ENCODE measurements around the gene DCDC1.

Gene DCDC1, protein sequence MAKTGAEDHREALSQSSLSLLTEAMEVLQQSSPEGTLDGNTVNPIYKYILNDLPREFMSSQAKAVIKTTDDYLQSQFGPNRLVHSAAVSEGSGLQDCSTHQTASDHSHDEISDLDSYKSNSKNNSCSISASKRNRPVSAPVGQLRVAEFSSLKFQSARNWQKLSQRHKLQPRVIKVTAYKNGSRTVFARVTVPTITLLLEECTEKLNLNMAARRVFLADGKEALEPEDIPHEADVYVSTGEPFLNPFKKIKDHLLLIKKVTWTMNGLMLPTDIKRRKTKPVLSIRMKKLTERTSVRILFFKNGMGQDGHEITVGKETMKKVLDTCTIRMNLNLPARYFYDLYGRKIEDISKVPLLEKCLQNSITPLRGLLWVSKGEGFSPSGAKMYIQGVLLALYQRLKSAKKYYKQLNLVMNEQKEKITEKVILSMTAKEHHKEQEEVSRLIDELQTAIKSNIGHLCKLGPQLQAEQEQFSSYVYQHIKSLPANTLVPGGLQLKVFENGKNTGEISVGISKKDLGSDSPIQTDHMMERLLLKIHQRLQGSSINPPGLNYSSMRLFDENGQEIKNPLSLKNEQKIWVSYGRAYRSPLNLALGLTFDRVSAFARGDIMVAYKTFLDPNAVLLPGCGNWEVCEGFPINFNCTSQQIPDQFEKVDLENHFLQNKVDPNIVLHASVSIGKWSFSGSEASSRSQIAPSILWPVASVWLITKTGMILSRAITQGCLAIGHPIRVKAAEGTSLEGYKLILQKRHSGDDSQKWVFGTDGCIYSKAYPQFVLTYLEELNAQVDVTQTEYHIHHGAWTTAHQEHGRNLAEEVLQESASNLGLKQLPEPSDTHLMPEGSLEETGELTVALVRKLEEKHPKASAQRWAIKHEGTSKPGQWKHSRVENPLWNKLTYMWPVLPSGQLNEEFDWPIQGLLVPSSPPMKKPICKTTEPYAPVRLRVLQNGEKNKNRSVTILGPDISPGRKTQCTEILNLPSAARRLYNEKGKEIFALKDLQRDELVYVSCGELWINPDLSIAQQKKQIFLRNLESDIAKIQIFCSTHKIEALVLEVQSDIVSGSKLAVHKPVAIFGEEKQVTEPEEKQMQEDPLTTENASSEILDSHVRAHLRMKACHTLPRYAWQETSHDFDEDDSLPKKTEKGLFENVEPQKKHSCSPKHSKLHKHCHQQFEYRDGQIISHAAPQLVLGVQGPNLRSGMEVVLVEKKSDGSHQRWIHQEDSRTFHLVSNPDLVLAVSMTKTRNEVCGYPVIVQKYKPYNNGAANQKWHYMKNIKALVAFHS (N-terminal part only)

DNA sequence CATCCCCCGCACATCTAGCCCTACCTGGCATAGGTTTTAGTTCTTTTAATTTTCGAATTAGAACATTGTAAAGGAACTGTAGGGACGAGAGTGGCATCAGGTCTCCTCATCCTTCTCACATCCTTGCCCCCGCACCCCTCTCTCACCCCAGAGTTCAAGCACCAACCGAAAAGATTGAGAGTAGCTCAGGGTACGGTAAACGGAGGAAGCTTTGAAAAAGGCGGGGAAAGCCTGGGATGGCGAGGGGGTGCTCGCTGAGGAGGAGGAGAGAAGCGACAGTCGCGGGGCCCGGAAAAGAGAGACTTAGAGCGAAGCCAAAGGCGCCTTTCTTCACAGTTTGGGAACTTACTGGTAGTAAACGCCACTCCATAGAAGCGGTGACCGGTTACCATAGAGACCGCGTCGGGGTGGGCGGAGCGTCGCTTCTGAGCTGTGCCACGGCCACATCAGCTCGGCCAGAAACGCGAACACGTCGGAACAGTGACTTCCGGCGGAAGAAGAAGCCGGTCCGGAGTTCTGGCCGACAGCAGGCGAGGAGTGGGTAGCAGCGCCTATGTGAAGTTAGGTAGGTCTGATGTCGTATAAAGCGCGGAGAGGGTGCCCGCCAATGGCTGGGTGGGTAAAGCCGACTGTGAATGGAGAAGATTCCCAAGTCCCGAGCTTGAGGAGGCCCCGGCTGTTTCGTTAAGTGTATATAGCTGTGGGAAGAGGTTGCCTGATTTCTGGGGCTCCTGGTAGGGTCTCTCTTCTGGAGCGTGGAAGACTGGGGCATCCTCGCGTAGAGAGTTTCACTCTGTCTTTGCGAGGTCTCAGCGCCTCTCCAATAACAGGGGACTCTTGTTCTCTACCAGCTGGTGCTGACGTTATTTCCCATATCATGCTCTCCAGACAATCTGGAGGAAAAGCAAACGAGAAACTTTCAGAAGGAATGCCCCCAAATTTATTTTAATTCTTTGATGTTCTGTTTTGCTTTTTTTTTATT is at the start of gene DCDC1, which contains the start of gene DNAJC24:
TSS of gene DCDC1 (minus strand) at position 392 of the 982 bp plus-strand sequence. CDS start 41,459 bp downstream, outside the sequence.
TSS of gene DNAJC24 (plus strand) at position 513 of the 982 bp plus-strand sequence. CDS start 889 bp downstream, outside the sequence.
- DNase-seq (ENCODE audit: low read depth): peak; percentile 53

DNA sequence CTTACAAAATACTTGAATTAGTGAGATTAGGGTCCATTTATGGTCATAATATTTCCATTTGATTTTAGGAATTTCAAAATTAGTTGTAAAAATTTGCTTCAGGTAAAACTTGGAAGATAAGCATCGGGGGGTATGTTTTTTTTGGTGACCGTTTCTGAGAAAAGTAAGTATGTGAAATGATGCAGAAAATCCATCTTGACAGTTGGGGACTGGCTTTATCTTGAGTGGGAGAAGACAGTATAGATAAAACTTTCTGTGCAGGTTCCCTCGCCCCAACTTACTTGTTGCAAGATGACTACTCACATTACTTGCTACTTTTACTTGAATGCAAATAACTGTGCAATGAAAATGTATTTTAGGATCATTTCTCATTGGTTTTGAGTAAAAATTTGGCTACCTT is 49.6 kb upstream of the DCDC1 start:
- DNase-seq (ENCODE audit: low read depth): no peak

DNA sequence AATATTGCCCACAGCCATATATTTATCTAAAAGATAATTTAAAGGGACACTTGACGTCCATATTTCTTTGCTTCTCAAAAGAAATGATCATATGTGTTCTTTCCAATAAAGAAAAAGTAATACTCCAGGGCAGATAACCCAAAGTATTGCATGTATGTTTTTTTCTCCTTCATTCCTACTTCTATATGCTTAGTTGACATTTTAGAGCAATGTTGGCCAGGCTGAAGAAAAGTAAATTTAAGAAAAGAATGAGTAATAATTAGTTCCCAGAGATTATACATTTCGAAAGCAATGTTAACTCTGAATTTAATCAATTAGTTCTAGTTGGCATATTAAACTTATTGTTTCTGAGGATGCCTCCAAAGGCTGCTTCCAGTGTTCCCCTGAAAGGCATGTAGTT is 48.3 kb upstream of the DCDC1 start:
- no peak for DNase-seq (ENCODE audit: low read depth)

DNA sequence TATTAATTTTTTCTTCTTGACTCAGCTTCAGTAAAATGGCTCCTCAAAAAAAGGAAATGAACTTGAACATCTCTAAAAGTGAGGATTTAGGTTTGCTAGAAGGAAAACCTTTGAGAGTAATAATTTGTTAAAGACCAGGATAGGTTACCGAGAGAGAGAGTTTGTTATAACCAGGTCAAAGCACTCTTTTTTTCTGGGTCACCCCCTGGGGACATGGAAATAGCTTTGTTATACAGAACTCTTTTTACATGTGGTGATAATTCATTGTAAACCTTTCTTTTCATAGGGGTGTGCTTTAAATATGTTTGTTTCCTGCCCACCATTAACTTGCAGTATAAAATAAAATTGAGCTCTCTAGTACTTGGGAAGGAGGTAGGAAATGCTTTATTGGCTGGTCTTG is 47.8 kb upstream of the DCDC1 start:
- DNase-seq (ENCODE audit: low read depth): no peak

DNA sequence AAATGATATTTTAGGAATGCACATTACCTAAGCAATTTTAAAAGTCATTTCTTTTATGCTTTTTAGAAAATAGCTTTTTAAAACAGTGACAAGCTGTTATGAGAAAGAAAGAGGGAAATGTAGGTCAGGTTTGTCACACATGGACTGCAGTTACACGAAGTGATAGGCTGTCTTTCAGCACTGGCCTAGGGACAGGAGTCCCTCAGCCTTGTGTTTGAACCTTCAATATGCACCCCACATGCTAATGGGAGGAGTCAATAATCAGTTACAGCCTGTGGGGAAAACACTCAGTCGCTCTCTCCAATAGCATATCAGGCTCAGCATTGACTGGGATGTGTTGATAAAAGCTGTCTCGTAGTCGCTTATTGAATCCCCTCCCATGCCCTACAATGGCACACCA is 45.9 kb upstream of the DCDC1 start:
- DNase-seq (ENCODE audit: low read depth): no peak

DNA sequence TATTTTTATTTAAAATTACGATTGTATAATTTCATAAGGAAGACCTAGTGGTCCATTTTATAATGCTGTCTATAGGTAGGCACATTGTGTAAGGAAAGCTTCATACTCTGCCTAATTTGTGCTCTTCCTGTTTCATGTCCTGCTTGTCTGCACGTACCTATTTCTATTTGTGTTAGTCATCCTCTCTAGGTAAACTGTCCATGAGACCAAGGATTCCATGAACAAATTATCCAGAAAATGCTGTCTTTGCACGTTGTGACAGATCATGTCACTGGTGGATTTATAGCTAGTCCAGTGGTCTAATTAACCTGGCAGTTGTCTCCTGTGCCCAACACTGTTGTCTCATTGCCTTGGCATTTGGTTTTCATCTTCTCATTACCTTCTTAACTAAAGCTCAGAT is 44.8 kb upstream of the DCDC1 start:
- no peak for DNase-seq (ENCODE audit: low read depth)

DNA sequence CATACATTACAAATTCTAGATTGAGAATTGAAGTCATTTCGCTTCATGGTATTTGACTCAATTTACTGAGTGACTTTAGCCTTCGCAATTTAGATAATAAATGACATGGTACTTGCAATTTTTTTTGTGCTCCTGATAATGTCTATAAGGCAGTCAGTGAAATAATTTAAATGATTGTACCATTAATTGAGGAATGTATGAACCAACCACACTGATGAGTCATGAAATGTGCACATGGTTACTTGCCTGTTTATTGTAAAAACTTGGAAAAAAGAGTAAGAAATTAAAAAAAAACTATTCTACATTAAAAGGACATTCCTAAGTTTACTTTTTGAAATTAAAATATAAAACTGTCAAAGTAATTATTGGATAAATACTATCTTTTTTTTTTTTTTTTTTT is 43.4 kb upstream of the DCDC1 start:
- no peak for DNase-seq (ENCODE audit: low read depth)

DNA sequence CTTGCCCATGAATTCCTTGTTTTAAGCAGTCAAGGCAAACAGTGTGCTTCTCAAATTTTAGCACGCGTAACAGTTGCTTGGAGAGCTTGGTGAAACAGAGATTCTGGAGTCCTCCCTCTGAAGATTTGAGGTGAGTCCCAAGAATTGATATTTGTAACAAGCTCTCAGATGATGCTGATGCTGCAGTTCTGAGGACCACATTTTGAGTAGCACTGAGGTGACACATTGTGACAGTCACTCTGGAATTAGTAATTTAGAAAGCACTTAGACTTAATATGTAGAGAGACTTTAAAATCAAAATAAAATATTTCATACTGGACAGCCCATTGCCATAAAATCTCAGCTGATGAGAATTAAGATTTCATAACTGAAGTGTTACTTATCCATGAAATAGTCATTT is 38.7 kb upstream of the DCDC1 start:
- no peak for DNase-seq (ENCODE audit: low read depth)

DNA sequence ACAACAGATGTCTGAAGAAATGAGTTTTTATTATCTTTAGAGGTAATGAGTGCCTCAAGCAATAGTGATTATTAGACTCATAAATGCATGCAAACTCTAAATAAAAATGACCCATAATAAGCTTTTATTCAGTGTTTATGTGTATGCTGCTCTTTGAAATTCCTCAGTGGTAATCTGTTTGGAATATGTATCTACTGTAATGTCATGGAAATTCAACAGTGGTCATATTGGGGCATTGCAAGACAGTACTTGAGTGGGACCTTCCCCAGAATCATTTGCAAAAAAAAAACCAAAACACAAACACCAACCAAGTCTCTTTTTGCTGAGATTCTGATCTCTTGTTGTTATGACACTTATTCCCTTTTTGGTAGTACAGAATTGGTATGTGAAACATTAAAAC is 35.1 kb upstream of the DCDC1 start:
- no peak for DNase-seq (ENCODE audit: low read depth)

DNA sequence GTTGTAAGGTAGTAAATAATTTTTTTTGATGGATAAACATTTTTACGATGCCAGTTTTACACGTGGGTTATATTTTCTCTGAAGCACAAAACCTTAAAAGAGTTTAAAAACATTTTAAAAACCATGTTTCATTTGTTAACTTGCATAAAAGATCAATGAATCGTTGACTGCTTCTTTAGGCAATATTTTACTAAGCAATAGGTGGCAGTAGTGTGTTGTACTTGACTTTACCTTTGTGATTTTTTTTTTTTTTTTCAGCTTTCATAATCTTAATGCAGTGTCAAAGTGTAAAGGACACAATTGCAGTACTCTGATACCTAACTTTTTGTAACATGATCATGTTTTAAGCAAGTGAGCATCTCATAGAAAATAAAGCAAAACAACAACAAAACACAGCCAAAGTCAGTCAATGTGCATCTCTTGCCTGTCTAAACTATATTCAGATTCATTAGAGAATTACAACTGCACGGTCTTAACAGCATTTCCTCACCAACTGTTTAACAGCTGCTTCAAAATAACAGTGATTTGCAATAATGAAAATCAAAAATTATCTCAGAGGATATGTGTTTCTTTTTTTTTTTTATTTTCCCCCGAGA is 27.8 kb upstream of the DCDC1 start:
- no peak for DNase-seq (ENCODE audit: low read depth)

DNA sequence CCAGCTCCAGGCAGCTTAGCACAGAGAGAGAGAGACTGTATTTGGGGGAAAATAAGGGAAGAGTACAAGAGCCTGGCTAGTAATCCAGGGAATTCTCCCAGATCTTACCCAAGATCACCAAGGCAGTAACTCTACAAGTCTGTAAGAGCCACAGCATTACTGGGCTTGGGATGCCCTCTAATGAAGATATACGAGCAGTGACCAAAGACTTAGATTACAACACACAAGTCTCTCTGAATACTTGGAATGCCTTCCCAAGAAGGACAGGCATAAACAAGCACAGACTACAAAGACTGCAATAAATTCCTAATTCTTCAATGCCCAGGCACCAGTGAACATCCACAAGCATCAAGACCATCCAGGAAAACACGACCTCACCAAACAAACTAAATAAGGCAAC is 17.8 kb upstream of the DCDC1 start:
- no peak for DNase-seq (ENCODE audit: low read depth)

DNA sequence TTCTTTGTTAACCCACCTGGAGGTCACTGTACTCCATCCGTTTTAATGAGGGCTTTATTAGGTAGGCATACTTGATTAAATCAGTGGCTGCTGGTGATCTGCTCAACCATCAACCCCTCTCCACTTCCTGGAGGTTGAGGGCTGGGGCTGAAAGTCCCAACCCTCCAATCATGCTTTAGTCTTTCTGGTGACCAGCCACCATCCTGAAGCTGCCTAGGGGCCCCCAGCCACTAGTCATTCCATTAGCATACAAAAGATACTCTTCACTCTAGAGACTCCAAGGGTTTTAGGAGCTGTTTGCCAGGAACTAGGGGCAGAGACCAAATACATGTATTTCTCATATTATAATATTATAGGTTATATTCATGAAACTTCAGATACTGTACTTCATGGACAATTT is 13.6 kb upstream of the DCDC1 start:
- no peak for DNase-seq (ENCODE audit: low read depth)

DNA sequence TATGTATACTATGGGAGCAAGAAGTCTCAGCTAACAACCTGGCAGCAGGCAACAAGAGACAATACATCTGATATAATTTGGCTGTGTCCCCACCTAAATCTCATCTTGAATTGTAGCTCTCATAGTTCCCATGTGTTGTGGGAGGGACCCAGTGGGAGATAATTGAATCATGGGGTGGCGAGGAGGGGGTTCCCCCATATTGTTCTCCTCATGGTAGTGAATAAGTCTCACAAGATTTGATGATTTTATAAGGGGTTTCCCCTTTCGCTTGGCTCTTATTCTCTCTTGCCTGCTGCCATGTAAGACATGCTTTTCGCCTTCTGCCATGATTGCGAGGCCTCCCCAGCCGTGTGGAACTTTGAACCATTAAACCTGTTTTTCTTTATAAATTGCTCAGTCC is 6.3 kb upstream of the DCDC1 start:
- DNase-seq (ENCODE audit: low read depth): no peak

DNA sequence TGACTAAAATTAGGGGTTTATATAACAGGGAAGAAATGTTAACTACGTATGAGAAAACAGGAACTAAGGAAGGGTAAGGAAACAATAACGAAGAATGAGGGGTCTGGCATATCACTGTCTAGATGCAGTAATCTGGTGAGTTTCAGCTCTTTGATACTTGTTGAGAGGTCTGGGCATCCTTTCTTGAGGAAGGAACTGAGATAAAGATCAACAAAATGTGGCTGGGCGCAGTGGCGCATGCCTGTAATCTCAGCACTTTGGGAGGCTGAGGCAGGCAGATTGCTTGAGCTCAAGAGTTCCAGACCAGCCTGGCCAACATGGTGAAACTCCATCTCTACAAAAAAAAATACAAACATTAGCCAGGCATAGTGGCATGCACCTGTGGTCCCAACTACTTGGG is 2.7 kb downstream of the DCDC1 start:
- no peak for DNase-seq (ENCODE audit: low read depth)

DNA sequence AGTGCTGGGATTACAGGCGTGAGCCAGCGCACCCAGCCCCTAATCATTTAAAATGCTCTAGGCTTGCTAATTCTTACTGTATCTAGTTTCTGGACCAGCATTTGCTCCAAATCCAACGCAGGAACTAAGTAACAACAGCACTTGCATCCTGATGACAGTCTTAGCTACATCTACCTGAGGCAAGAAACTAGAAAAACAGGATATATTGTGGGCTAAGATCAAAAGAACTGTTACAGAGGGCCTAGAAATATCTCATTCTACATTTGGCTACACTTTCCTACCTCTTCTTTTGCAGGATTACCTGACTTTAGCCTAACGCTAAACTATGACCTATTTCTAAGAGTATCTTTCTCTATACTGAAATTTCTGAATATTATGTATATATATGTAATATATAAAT is 7.8 kb downstream of the DCDC1 start:
- no peak for DNase-seq (ENCODE audit: low read depth)

DNA sequence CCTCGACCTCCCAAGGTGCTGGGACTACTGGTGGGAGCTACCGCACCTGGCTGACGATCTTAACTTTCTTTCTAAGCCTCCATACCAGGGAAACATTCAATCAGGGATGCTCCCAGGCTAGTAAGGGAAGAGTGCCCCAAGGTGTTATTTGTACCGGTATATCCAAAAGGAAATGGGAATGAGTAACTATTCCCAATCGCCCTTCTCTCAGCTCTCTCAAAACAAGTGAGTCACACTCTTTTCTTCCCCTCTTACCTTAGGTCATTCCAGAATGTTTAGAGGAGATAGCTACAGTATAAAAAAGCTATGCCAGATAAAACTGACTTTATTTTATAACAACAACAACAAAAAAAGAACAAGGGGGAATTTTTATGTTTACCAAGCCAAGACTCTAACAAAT is 13.7 kb downstream of the DCDC1 start:
- no peak for DNase-seq (ENCODE audit: low read depth)

DNA sequence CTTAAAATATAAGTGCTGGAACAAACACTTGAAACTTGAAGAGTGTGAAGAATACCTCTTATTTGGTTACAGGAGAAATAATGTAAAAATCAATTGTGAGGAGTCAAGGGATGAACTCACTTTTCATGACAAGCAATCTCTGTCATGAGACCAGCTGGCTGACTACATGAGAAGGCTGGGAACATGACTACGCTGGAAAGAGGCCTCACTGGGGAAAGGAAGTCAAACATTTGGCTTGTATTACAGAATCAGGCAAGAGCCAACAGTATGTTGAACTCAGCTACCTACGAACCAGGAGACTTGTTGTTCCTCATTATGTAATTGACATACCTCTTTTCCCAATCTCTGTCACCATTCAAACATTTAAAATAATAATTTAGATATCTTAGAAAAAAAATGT is 14.4 kb downstream of the DCDC1 start:
- DNase-seq (ENCODE audit: low read depth): no peak

DNA sequence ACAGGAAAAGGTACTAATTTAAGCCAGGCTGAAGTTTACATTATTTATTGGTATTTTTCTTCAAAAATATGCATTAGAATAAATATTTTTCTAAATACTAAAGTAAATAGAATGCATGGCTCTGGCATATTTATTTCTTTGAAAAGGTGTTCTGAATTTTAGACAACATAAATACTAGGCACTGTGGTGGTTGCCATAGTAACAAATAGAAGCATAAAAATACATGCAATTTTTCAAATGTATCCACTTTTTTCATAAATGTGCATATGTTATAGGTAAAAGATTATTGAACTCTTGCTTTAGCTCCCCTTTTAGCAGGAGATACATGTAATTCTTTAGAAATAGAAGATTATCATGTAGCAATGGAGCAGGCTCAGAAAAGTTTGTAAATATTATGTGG is 18.4 kb downstream of the DCDC1 start:
- no peak for DNase-seq (ENCODE audit: low read depth)

DNA sequence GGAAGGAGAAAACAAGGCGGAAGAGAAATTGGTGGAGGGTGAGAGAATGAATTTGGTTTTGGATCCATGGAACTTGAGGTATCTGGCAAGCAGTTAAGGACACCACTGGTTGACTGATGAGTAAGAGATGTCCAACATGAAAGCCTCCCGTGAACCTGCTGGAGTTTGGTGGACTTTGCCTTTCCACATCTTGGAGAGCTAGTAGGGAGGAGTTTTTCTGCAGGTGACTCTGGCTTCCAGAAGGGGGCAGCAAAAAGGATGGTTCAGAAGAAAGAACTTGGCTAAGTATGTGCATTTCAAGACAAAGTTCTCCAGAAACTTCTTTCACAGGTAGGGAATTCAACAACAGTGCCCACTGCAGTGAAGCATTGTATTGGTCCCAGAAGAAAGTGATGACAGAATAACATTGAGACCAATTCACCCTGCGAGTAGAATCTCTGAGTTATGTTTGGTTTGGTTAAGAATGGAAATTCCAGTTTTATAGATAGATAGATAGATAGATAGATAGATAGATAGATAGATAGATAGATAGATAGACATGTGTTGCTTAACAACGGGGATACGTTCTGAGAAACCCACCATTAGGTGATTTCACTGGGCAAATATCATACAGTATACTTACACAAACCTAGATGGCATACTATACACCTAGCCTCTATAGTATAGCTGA is 28.5 kb downstream of the DCDC1 start:
- peak; percentile 12 for DNase-seq (ENCODE audit: low read depth)

DNA sequence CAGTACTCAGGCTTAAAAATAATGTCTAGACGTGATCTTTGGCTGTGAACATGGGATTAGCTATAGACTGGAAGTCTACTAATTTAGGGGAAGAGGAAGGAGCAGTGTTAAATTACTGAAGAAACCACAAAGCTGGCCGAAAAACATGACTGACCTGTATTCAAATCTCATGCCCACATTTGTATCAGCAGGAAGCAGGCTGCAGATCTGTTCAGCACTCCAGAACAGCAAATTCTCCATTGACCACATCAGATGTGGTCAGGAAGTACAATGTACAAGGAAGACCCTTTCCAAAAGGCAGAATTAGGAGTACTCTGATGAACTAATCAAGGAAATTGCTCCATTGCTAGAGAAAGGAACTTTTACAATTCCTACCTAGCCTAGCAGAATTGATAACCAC is 31.7 kb downstream of the DCDC1 start:
- DNase-seq (ENCODE audit: low read depth): peak; percentile 73

Data from CMK (cell line).